ENCODE measurements around the gene POLR2F.

POLR2F gene

GRCh38 chr22:37982938-37983859, 29.7 kb downstream of the POLR2F start:
- DNase-seq, result no peak

- no peak for DNase-seq
These were observed 30.6 kb downstream of the POLR2F start, which contains the start of gene SOX10 for GRCh38 chr22:37983860-37984791. TSS of gene SOX10 (minus strand) at chr22:37984555. CDS start at chr22:37983784, 771 bp downstream.

- DNase-seq, result no peak
These were observed 31.6 kb downstream of the POLR2F start for GRCh38 chr22:37985050-37985585.

GRCh38 chr22:37985751-37986281, 32.3 kb downstream of the POLR2F start:
- no peak for DNase-seq

GRCh38 chr22:37986371-37986770, 32.9 kb downstream of the POLR2F start:
- DNase-seq, result no peak

- DNase-seq, result no peak
These were observed 35.9 kb downstream of the POLR2F start for GRCh38 chr22:37989146-37990045.

GRCh38 chr22:37990301-37990700, 36.8 kb downstream of the POLR2F start:
- no peak for DNase-seq

- DNase-seq, result no peak
These were observed 37.4 kb downstream of the POLR2F start for GRCh38 chr22:37990862-37991261.

- no peak for DNase-seq
These were observed 38.4 kb downstream of the POLR2F start for GRCh38 chr22:37991731-37992442.

- DNase-seq, result peak; percentile 49
These were observed 40.5 kb downstream of the POLR2F start for GRCh38 chr22:37994049-37994448.

GRCh38 chr22:37994982-37995381, 41.5 kb downstream of the POLR2F start:
- no peak for DNase-seq

- no peak for DNase-seq
These were observed 42.0 kb downstream of the POLR2F start for GRCh38 chr22:37995460-37995859.

- peak; percentile 15 for DNase-seq
These were observed 42.6 kb downstream of the POLR2F start for GRCh38 chr22:37996079-37996478.

GRCh38 chr22:37996515-37997246, 43.2 kb downstream of the POLR2F start:
- DNase-seq, result no peak

GRCh38 chr22:37998543-37998942, 45.0 kb downstream of the POLR2F start:
- no peak for DNase-seq

GRCh38 chr22:37999236-37999635, 45.7 kb downstream of the POLR2F start:
- no peak for DNase-seq

GRCh38 chr22:37999640-38000272, 46.3 kb downstream of the POLR2F start:
- DNase-seq, result no peak

GRCh38 chr22:38005943-38006342, 52.4 kb downstream of the POLR2F start:
- no peak for DNase-seq

GRCh38 chr22:38006906-38007305, 53.4 kb downstream of the POLR2F start:
- no peak for DNase-seq

All from CD4-positive, alpha-beta T cell treated with Interleukin-12 subunit alpha and Interleukin-12 subunit beta, for 1 hour (primary cell).